Measurements from ENCODE around the gene LARGE1.

DNA sequence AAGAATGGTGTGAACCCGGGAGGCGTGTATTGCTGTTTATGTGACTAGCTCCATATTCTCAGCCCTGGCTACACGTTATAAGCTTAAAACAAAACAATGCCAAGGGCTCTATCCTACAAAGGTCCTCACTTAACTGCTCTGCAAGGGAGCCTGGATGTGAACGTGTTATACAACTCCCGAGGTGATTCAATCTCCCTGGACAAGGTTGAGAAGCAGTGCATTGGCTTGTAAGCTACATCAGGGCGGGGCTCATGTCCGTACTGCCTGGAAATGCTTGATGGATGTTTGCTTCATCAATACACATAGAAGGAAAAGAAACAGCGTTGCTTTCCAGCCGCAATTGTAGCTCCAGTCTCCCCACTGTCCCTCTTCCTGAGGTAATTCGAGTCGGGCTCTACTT is 605.2 kb downstream of the LARGE1 start:
- TF ChIP-seq, protein P1, sequence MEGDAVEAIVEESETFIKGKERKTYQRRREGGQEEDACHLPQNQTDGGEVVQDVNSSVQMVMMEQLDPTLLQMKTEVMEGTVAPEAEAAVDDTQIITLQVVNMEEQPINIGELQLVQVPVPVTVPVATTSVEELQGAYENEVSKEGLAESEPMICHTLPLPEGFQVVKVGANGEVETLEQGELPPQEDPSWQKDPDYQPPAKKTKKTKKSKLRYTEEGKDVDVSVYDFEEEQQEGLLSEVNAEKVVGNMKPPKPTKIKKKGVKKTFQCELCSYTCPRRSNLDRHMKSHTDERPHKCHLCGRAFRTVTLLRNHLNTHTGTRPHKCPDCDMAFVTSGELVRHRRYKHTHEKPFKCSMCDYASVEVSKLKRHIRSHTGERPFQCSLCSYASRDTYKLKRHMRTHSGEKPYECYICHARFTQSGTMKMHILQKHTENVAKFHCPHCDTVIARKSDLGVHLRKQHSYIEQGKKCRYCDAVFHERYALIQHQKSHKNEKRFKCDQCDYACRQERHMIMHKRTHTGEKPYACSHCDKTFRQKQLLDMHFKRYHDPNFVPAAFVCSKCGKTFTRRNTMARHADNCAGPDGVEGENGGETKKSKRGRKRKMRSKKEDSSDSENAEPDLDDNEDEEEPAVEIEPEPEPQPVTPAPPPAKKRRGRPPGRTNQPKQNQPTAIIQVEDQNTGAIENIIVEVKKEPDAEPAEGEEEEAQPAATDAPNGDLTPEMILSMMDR (conservative IDR thresholded peaks at IDR 0.05; ENCODE audit: low read depth, low read length): no peak
- TF ChIP-seq EZH2 (IDR thresholded peaks at IDR 0.05; ENCODE audit: low read length, unreplicated experiment): no peak
